NCI-H510A (cell line): ENCODE results near the gene SSBP4.
"Not testable (repeated sequence)": the region's sequence is repeated elsewhere in the genome, so short reads cannot be mapped to it uniquely, and the experiment has no call there.

ENCODE experiments used
- DNase-seq: peaks from one replicate; lab custom pipeline; 2025; lab: John Stamatoyannopoulos, UW

Gene SSBP4

DNA sequence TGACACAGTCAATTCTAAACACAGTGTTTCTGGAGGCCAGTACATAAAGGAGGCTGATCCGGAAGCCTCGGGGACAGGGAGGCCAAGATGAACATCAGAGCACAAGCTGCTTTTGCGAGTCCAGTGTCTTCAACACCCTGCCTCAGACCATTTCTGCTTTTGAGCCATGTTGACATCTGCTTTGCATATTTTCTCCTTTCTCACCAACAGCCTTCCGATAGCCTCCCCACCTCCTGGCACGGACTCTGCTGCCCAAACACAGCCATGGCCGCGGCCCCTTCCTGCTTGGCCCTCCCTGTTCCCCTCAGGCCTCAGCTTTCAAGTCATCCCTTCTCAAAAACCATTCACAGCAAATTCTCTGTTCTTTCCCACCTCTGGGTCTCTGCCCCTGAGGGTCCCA, 25.4 kb upstream of the SSBP4 start:
- no peak for DNase-seq

DNA sequence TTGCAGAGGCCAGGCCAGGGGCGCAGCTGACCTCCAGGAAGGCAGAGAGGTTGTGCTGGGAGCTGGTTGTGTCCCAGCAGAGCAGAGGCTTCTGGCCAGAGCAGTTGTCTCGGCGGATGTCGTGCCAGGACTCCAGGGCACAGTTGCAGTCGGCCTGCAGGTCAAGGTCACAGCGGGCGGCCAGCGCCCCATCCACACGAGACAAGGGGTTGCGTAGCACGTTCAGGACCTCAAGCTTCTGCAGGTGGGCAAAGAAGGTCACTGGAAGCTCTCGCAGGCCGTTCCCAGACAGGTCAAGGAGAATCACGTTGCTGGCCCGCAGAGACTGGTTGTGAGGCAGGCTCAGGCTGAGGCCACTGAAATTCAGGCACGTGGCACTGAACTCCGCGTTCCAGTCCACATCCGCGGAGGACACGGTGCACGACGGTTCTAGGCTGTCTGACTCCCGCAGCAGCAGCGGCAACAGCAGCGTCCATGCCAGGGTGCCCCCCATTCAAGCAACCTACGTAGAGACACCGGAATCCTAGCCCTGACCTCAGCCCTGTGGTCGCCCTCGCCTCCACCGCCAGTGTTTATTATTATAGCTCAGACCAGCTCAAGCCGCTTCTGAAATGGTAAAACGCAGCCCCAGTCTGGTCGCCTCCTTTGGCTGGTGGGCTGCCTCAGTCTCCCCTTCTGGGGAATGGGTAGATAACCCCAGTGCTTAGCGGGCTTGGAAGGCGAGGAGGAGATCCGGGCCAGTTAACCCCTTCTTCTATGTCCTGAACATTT, 22.5 kb upstream of the SSBP4 start:
- DNase-seq = no peak

DNA sequence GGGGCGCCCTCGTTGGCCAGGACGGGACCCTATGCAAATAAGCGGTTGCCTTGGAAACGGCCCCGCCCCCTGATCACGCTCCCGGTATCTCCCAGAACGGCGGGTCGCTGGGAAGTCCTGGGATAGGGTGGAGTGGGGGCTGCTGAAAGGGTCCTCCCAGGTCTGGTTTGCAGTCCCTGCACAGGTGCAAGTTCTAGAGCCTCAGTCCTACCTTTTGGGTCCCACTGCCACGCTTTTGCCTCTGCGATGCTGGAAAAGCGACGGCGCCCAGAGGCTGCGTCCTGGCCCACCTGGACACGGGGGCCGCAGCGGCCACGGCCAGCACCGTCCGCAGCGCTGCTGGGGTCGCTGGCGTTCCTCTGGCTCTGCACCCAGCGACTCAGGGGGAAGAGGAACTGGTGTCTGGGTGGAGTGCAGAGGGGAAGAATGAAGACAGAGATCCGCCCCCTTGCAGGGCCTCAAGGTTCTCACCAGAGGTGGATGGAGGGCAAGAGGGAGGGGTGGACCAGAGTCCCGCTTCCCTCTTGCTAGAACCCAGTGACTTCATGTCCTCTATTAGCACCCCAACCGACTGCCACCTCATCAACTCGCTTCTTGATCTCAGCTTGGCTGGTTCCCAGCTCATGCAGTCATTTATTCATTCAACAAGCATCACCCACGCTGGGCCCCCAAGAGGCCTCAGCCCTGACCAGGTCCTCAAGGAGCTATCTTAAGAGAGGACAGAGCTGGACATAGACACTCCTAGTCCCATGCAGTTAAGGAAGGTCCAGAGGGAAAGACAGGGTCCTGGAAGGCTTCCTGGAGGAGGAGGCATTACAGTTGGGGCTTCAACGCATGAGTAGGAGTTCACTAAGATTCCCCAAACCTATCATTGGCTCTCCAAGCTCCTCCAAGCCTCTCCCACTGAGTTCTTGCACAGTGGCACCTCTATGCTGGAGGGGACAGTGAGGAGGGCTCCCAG, 21.7 kb upstream of the SSBP4 start, which contains the start of gene LRRC25:
Gene LRRC25, minus strand, starts transcription at position 381 of the 961 bp plus-strand sequence. CDS start 659 bp downstream, outside the sequence.
- DNase-seq = no peak

GRCh38 chr19:18399008-18399407, 20.2 kb upstream of the SSBP4 start:
- no peak for DNase-seq

DNA sequence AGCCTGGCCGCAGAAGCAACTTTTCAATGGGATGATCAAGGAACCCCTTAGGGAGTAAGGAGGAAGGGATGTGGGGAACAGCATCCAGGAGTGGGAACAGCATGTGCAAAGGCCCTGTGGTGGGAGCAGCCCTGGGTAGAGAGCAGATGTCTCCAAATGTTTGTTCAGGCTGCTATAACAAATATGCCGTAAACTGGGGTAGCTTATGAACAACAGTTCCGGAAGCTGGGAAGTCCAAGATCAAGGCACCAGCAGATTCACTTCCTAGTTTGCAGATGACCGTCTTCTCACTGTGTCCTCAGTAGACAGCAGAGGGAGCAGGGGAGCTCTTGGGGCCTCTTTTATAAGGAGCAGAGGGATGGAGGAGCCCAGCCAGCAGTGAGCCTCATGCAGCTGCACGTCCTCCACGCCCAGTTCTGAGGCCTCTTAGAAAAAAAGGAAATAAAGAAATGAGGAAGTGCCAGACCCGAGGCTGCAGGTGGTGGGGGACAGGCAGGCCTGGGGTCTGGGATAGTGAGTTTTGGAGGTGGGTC, 17.6 kb upstream of the SSBP4 start:
- no peak for DNase-seq

DNA sequence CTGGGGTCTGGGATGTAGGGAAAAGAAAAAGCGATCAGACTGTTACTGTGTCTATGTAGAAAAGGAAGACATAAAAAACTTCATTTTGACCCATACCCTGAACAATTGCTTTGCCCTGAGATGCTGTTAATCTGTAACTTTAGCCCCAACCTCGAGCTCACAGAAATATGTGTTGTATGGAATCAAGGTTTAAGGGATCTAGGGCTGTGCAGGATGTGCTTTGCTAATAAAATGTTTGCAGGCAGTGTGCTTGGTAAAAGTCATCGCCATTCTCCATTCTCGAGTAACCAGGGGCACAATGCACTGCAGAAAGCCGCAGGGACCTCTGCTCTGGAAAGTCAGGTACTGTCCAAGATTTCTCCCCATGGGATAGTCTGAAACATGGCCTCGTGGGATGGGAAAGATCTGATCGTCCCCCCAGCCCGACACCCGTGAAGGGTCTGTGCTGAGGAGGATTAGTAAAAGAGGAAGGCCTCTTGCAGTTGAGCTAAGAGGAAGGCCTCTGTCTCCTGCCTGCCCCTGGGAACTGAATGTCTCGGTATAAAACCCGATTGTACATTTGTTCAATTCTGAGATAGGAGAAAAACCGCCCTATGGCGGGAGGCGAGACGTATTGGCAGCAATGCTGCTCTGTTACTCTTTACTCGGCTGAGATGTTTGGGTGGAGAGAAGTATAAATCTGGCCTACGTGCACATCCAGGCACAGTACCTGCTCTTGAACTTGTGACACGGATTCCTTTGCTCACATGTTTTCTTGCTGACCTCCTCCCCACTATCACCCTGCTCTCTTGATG, 16.5 kb upstream of the SSBP4 start:
- DNase-seq = not testable (repeated sequence)

- DNase-seq = not testable (repeated sequence)
Observed at GRCh38 chr19:18405754-18406153, 13.4 kb upstream of the SSBP4 start.

- no peak for DNase-seq
Observed at GRCh38 chr19:18406749-18407148, 12.4 kb upstream of the SSBP4 start.

- DNase-seq = no peak
Observed at GRCh38 chr19:18408053-18408476, 11.1 kb upstream of the SSBP4 start.

GRCh38 chr19:18412610-18413239, 6.5 kb upstream of the SSBP4 start:
- DNase-seq = no peak

GRCh38 chr19:18414504-18415177, 4.6 kb upstream of the SSBP4 start:
- no peak for DNase-seq

DNA sequence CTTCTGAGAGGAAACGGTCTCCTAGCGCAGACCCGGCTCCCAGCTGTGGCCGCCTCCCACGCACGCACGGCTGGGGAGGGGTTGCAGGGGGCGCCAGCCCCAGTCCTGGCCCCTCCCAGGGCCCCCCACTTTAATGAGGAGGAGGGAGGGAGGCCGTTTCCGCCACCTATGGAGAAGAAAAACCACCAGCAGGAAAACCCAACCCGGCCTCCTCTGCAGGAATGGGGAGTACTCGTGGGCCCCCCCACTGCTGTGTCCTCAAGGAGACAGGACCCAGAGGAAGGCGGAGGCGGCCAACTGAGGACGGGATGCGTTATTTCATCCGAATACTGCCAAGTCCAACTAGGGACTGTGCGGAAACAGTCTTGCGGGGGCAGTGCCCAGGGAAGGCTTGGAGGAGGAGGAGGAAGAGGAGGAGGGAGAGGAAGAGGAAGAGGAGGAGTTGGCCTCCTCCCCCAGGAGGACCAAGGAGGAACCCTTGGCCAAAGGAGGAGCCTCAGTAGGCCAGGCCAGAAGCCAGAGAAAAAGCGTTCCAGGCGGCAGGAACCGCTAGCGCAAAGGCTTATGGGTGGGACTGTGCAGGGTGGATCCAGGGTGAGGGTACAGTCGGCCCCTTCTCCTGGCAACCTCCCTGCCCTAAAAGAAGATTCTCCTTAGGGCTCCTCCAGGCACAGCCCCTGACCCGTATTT, 3.9 kb upstream of the SSBP4 start:
- DNase-seq = no peak

- DNase-seq = peak; percentile 73
Observed at GRCh38 chr19:18416778-18417249, 2.4 kb upstream of the SSBP4 start.

DNA sequence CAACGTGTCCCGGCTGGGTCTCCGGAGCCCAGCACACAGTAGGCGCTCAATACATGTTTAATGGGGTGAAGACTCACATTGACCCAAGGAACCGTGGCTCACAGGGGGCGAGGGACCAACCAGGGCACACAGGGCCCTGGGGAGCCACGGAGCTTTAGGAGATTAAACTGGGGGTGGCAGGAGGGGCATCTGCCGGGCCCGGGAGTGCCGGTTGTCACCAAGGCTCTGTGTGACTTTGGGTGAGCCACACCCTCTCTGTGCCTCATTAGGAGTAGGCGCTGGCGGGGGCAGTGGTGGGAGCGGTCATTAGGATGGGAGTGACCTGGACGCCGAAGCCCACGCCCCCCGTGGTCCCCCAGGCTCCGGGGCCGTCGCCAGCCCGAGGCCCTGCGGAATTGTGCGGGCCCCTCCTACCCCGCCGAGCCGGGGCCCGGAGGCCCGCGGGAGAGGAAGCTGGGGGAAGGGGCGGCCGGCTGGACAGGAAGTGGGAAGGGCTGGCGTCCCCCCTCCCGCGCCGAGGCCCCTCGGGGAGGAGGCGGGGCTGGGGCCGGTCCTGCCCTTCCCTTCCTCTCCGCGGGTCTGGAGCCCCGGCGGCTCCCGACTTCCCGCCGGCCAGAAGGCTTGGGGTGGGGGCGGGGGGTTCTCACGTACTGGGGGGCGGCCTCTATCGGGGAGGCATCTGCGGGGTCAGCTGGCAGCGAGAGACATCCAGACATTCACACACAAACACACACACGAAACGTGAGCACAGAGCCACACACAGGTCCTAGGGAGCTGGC, 1.8 kb upstream of the SSBP4 start:
- DNase-seq = peak; percentile 79

DNA sequence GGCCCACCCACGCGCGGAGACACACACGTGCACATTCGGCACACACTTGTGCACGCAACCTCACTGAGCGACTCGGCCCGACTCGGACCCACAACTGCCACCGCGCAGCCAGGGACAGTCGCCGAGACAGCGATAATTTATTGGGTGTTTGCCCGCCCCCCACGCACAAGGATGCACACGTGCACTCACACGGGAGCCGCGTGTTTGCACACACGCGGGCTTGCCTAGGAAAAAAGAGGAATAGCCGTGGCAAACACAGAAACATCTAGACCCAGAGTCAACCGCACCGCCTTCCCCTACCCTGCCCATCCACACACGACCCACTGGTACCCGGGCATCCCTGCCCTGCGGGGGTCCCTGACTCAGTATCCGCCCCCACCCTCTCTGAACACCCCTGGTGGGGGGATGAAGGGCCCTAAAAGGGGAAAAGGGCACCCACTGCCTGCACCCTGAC, 1.1 kb upstream of the SSBP4 start:
- DNase-seq = no peak

- no peak for DNase-seq
Observed at GRCh38 chr19:18418483-18419194, 559 bp upstream of the SSBP4 start.

DNA sequence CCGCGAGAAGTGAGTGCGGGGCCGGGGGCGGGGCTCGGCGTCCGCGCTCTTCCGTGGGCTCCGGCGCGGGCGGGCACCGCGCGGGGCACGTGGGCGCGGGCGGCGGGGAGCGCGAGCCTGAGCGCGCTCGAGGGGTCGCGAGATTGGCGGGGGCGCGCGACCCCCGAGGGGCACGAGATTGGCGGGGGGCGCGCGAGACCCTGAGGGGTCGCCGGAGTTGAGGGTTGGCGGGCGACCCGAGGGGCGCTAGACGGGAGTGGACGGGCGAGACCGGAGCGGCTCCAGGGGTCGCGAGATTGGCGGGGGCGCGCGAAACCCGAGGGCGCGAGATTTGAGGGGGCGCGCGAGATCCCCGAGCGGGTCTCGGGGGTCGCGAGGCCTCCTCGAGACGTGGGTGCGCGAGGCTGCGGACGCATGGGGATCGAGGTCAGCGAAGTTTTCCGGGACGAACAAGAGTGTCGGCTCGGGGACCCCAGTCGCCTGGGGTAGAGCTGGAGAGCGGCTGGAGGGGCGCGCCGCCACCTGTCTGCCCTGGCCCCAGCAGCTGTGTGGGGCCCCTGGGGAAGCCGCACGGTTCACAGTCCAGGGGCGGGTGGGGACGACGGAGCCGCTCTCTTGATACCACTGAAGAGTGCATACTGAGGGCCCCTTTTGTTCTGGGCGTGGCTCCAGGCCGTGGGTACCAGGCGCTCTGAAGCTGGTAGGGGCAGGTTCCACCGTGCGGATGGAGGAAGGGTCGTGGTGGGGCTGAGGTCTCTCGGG, 682 bp downstream of the SSBP4 start:
- no peak for DNase-seq

DNA sequence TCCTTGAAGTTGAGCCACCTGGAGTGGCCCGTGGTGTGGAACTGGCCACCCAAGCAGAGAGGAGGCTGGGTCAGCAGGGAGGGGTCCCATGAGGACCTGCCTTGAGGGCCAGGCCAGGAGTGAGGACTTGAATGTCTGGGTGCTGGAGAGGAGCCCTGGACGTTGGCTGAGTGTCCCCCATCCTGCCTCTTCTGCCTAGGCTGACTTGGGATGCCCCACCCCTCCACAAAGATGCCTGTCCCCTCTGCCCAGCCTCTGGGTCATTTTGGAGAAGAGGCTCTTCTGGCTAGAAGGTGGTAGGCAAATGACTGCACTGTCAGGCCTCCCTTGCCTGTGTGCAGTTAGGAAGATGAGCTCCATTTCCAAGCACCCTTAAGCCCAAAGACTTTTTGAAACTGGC, 1.7 kb downstream of the SSBP4 start:
- no peak for DNase-seq
